Activated naive CD4-positive, alpha-beta T cell treated with anti-CD3 and anti-CD28 coated beads, Interleukin-2, amount 50 U/mL, for 72 hours (primary cell): Measurements from ENCODE around the gene LGI4. TPM values are rescaled to one million over a fixed set of nuclear protein-coding genes. Genes with fewer than 3 reads are reported as not detected.
A peak's percentile ranks its signal among the peaks of the same experiment; 100 is the strongest.

Source experiments
- ATAC-seq, 2 donors: fragments of 150-1000 bp; cut with Tn5 transposase; 2 replicates each; pipeline ENCODE4 v1.10.0; 2021; ENCODE audit warnings: mild to moderate bottlenecking in 2 of 2, moderate library complexity in 2 of 2
- DNase-seq, 2 donors: peaks; one replicate each; pipeline ENCODE4 v3.0.0; 2021 to 2022; ENCODE audit warnings: low spot score in 2 of 2
- H3K27ac Mint-ChIP-seq, 2 donors: one replicate each; pipeline ENCODE4 v1.8.0; 2022; ENCODE audit warnings: mild to moderate bottlenecking in 2 of 2, mixed read lengths in 2 of 2
- H3K36me3 Mint-ChIP-seq, 2 donors: one replicate each; pipeline ENCODE4 v1.8.0; 2022; ENCODE audit warnings: mixed read lengths in 2 of 2
- H3K9me3 Mint-ChIP-seq, 2 donors: one replicate each; pipeline ENCODE4 v1.8.0; 2022; ENCODE audit warnings: mixed read lengths in 2 of 2
- total RNA-seq, 2 donors: library from RNA; stranded (reverse); gene quantifications; one replicate each; pipeline ENCODE4 v1.2.3, GENCODE V29; 2022

The LGI4 gene
- 1 to 10 TPM; 1.5 to 2.7 TPM for total RNA-seq

DNA sequence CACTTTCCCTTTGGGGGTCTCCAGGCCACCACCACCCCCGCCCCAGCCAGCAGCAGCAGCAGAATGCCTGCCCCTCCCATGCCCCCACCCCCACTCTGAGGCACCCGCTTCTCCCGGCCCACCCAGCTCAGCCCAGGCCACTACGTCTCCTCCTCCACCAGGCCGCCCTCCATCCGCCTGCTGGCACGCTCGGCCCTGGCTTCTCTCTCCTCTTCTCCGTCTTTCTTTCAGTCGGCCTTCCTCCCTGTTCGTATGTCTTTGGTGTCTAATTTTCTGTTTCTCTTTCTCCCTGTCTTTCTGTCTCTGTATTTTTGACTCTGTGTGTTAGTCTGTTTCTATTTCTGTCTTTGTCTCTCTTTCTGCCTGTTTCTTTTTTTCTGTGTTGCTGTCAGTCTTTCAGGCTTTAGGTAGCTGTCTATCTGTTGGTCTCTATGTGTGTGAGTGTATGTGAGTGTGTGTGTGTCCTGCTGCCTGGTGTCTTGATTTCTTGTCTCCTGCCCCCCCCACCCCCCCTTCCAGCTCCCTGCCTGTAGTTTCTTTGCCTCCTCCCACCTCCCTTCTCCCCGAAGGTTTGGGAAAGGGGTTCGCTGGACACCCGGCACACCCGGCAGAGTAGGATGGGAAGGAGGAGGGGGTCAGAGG is at the start of gene LGI4:
Gene LGI4 (minus strand): TSS at position 459 of the 642 bp plus-strand sequence. CDS start 379 bp downstream, at position 80.
- peaks cover 10 to 11% of the 10 kb centered on the region in 2 donors for H3K9me3 Mint-ChIP-seq
- H3K36me3 Mint-ChIP-seq = no peaks in the 10 kb centered on the region
- DNase-seq = no peak
- no peak for ATAC-seq
- peak within 1 kb of the TSS in 1 of 2 donors; percentile 5 for H3K27ac Mint-ChIP-seq

DNA sequence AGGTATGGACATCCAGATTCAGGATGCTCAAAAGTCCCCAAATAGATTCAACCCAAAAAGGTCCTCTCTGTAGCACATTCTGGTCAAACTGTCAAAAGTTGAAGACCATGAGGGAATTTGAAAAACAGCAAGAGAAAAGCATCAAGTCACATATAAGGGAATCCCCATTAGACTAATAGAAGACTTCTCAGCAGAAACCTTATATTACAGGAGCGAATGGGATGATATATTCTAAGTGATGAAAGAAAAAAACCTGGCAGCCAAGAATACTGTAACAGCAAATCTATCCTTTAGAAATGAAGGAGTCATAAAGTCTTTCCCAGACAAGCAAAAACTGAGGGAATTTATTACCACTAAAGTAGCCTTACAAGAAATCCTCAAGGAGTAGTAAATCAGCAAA is 49.4 kb upstream of the LGI4 start:
- DNase-seq (no peak), ATAC-seq (no peak)
- no peaks in the 10 kb centered on the region for H3K9me3 Mint-ChIP-seq
- no peak overlapping the region for H3K27ac Mint-ChIP-seq
- peaks cover 0 to 6% of the 10 kb centered on the region in 2 donors for H3K36me3 Mint-ChIP-seq

DNA sequence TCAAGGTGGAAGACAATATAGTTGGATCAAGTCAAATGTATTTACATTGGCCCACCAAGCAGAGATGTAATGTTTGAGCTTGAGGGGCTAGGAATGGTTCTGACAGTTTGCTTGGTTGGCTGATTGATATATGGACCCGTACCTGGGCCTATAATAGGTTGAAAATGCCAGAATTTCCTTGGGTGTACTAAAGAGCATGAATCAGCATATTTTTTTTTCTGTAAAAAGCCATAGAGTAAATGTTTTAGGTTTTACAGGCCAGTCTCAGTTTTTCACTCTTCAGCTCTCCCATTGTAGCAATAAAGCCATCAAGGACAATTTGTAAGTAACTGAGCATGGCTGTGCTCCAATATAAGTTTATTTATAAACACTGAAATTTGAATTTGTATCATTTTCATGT is 46.5 kb upstream of the LGI4 start:
- ATAC-seq (no peak), DNase-seq (no peak)
- H3K27ac Mint-ChIP-seq = no peak overlapping the region
- H3K9me3 Mint-ChIP-seq = peaks cover 3 to 13% of the 10 kb centered on the region in 2 donors
- H3K36me3 Mint-ChIP-seq = peaks cover 0 to 18% of the 10 kb centered on the region in 2 donors

GRCh38 chr19:35179830-35180229 is 45.0 kb upstream of the LGI4 start:
- ATAC-seq (peak in 1 of 2 donors; percentile 36), DNase-seq (no peak)
- peaks cover 0 to 18% of the 10 kb centered on the region in 2 donors for H3K36me3 Mint-ChIP-seq
- H3K27ac Mint-ChIP-seq = peak overlapping the region in 1 of 2 donors; percentile 58
- peaks cover 3 to 21% of the 10 kb centered on the region in 2 donors for H3K9me3 Mint-ChIP-seq

GRCh38 chr19:35178701-35179100 is 43.8 kb upstream of the LGI4 start:
- no peak overlapping the region for H3K27ac Mint-ChIP-seq
- DNase-seq (no peak), ATAC-seq (no peak)
- peaks cover 3 to 21% of the 10 kb centered on the region in 2 donors for H3K9me3 Mint-ChIP-seq
- H3K36me3 Mint-ChIP-seq = peaks cover 0 to 18% of the 10 kb centered on the region in 2 donors

DNA sequence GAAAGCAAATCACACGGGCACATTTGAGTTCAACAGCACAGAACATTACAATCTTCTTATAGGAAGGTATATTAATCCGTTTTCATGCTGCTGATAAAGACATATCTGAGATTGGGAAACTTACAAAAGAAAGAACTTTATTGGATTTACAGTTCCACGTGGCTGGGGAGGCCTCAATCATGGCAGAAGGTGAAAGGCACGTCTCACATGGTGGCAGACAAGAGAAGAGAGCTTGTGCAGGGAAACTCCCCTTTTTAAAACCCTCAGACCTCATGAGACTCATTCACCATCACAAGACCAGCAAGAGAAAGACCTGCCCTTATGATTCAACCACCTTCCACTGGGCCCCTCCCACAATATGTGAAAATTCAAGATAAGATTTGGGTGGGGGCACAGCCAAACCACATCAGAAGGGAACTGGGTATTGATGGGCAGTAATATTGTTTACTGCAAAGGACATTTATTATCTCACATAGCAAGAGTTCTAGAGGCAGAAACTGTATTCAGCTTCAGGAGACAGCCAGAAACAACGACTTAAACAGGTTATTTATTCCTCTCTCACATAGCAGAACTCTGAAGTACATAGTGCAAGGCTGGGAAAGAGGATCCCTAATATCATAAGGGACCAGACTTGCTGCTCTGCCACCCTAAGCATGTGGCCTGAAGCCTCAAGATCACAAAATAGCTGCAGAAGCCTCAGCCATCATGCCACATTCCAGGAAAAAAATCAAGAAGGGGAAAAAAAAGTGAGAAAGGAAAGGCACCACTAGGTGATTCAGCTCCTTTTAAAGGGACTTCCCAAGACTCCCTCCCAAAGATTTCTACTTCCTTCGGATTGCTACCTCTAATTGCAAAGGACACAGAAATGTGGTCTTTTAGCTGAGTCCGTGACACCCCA is 42.8 kb upstream of the LGI4 start:
- ATAC-seq (peak in 1 of 2 donors; percentile 71), DNase-seq (no peak)
- Mint-ChIP-seq H3K9me3 (peaks cover 3 to 21% of the 10 kb centered on the region in 2 donors), H3K27ac (no peak overlapping the region), H3K36me3 (peaks cover 0 to 15% of the 10 kb centered on the region in 2 donors)

DNA sequence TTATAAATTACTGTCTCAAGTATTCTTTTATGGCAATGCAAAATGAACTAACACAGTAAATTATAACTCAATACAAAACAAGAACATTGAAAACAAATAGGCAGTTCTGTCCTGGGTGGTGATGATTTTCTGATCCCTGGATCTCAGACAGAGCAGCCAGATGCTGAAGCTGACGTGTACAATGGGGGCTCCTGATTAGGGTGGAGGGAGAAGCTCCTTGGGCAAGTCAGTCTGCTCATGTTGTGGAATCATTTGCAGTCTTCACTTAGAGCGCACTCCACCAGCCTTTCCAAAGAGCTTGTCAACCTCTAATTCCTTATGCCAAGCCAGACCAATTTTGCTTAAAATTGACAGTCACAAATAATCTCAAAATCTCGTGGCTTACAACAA is 41.3 kb upstream of the LGI4 start:
- Mint-ChIP-seq H3K36me3 (peaks cover 0 to 25% of the 10 kb centered on the region in 2 donors), H3K27ac (peak overlapping the region in 1 of 2 donors; percentile 65), H3K9me3 (peaks cover 3 to 21% of the 10 kb centered on the region in 2 donors)
- no peak for ATAC-seq
- DNase-seq = no peak

- Mint-ChIP-seq H3K27ac (peak overlapping the region; percentile 0 to 59), H3K36me3 (peaks cover 0 to 40% of the 10 kb centered on the region in 2 donors), H3K9me3 (peaks cover 3 to 21% of the 10 kb centered on the region in 2 donors)
- DNase-seq = no peak
- ATAC-seq = no peak
These were observed 39.4 kb upstream of the LGI4 start for GRCh38 chr19:35174226-35174625.

GRCh38 chr19:35171730-35172129 is 36.9 kb upstream of the LGI4 start:
- DNase-seq = no peak
- Mint-ChIP-seq H3K36me3 (peaks cover 6 to 50% of the 10 kb centered on the region in 2 donors), H3K9me3 (peaks cover 0 to 8% of the 10 kb centered on the region in 2 donors), H3K27ac (peak overlapping the region; percentile 64 to 81)
- no peak for ATAC-seq

DNA sequence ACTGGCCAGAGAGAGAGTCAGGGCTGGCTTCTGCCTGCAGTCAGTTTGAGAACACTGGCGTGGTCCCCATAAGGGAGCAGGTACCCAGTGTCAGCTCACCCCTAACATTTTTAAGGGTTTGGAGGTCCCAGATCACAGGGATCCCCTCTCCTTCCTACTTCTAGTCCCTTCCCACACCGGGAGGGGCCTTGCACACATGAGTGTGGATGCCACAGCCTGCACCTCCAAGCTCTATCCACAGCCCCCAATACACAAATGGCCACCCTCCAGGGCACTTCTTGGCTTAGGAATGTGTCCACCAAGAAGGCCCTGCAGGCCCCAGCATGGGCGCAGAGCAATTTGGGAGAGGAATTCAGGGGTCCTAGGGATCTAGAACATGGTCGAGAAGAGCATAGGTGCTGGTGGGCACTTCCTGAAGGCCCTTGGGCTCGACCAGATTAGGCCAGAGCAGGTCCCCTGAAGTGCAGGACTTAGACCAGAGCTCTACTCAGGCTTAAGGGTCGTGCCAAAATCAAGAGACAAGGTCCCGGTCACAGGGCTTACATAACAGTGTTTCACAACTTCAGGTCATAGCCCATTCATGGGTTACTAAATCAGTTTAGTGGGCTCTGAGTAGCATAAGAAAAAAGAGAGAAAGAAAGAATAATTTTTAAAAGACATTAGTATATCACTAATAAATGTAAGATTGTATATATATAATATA is 35.7 kb upstream of the LGI4 start:
- ATAC-seq (no peak), DNase-seq (no peak)
- peaks cover 0 to 16% of the 10 kb centered on the region in 2 donors for H3K9me3 Mint-ChIP-seq
- H3K27ac Mint-ChIP-seq = peak overlapping the region; percentile 8 to 86
- H3K36me3 Mint-ChIP-seq = peaks cover 18 to 62% of the 10 kb centered on the region in 2 donors

DNA sequence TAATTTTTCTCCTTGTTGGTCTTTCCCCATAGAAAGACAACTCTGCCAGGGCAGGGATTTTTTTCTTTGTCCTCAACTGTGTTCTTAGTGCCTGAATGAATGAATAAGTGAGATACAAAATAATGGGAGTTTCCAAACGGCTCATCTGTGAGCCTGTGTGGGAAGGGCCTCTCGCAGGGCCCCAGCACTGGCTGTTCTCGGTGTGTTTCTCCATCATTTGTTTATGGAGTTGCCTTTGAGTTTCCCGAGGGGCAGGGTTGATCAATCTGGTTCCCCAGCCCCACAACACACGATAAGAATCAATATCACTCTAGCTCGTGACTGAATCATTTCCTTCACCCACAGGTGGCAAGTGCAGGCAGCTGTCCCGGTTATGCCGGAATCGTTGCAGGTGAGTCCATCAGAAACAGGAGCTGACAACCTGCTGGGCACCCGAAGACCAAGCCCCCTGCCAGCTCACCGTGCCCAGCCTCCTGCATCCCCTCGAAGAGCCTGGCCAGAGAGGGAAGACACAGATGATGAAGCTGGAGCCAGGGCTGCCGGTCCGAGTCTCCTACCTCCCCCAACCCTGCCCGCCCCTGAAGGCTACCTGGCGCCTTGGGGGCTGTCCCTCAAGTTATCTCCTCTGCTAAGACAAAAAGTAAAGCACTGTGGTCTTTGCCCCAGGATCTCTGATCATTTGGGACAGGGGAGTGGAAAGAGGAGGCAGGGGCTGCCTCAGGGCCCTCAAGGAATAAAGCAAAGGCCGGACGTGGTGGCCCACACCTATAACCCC is 34.5 kb upstream of the LGI4 start:
- Mint-ChIP-seq H3K27ac (peak overlapping the region; percentile 59 to 86), H3K9me3 (peaks cover 1 to 15% of the 10 kb centered on the region in 2 donors), H3K36me3 (peaks cover 29 to 73% of the 10 kb centered on the region in 2 donors)
- ATAC-seq = no peak
- DNase-seq = no peak

- Mint-ChIP-seq H3K36me3 (peaks cover 41 to 85% of the 10 kb centered on the region in 2 donors), H3K9me3 (peaks cover 9 to 25% of the 10 kb centered on the region in 2 donors), H3K27ac (peak overlapping the region; percentile 86 to 93)
- DNase-seq (no peak), ATAC-seq (no peak)
These were observed 33.3 kb upstream of the LGI4 start for GRCh38 chr19:35168196-35168595.

DNA sequence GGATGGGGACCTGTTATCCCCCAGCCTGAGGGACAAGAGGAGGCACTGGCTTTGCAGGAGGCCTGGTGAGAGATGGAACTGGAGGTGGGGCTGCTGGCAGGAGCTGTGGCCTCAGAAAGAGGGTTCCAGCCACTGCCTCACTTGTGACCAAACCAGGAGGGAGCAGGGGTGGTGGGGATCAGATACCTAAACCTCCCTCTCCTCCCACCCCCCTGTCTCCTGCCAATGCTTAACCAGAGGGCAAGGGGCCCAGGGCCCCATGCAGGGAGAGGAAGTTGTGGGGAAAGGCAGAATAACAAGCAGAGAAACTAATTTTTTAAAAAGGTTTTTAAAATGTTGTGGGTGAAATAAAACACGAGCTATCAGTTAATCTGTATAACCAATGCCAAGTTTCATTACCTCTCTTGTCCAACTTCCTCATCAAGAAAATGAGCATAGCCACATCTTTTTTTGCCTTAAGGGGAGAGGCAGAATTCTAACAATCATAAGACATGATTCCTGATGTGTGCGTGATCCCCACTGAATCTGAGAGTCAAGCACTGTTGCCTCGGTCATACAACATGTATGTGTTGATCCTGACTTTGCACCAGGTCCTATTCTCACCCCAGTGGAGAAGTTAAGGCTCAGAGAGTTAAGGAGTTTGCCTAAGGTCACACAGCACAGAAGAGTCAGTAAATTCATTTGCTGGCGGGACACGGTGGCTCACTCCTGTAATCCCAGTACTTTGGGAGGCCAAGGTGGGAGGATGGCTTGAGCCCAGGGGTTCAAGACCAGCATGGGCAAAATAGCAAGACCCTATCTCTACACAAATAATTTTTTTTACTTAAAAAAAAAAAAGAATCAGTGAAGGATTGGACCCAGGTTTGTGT is 32.6 kb upstream of the LGI4 start:
- DNase-seq = no peak
- H3K9me3 Mint-ChIP-seq = peaks cover 9 to 28% of the 10 kb centered on the region in 2 donors
- H3K36me3 Mint-ChIP-seq = peaks cover 48 to 87% of the 10 kb centered on the region in 2 donors
- H3K27ac Mint-ChIP-seq = peak overlapping the region; percentile 86 to 93
- ATAC-seq = no peak

- DNase-seq = no peak
These were observed 31.5 kb upstream of the LGI4 start for GRCh38 chr19:35166100-35167063.

More at GRCh38 chr19:35166100-35167063, 31.5 kb upstream of the LGI4 start:
- Mint-ChIP-seq H3K36me3 (peaks cover 59 to 90% of the 10 kb centered on the region in 2 donors), H3K9me3 (peaks cover 14 to 37% of the 10 kb centered on the region in 2 donors), H3K27ac (peak overlapping the region; percentile 86 to 94)
- ATAC-seq = no peak
